GM19099 (cell line): Measurements from ENCODE around the gene TP53AIP1.

ENCODE experiments used
- POLR2A ChIP-seq: IDR thresholded peaks from 3 replicates; pipeline ENCODE4 v1.6.1; 2011; ENCODE audit warnings: low read depth; ENCODE audit not compliant: insufficient read length; ENCODE audit errors: extremely low read depth

TP53AIP1 gene

DNA sequence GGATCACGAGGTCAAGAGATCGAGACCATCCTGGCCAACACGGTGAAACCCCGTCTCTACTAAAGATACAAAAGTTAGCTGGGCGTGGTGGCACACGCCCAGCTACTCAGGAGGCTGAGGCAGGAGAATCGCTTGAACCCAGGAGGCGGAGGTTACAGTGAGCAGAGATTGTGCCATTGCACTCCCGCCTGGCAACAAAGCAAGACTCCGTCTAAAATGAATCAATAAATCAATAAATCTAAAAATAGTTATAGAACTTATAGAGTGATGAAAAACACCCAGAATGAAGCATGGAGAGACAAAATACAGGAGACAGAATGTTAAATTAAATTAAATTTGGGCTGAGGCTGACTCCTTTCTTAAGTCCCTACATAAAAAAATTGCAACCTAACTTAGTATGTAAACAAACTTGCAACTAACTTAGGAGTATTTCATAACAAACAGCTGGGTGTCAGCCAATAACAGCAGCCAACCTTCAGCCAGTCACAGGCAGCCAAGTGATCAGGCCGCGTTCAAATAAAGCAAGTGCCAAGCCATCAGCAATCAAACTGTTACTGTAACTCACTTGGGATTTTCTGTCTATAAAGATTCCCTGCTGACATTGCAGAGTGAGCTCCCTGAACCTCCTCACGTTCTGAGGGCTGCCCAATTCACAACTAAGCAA is 7.3 kb upstream of the TP53AIP1 start:
- TF ChIP-seq POLR2A: no peak

GRCh38 chr11:128948583-128948982 is 5.9 kb upstream of the TP53AIP1 start:
- no peak for TF ChIP-seq POLR2A

DNA sequence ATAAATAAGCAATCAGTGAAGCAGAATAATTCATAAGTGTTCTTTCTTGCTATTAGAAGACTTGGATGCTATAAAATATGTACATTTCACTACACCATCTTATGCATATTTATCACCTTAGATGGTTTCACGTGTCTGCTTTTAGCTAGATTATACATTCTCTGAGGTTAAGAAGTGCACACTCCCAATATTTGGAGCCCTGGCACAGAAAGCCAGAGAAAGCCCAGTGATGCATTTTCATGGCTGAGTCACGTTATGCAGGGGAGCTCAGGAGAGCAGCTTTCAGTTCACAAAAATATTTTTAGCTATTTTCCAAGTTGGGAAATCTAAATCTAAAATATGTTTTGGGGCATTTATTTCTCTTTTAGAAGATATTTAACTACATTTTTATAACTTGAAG is 5.1 kb upstream of the TP53AIP1 start:
- TF ChIP-seq POLR2A: no peak

DNA sequence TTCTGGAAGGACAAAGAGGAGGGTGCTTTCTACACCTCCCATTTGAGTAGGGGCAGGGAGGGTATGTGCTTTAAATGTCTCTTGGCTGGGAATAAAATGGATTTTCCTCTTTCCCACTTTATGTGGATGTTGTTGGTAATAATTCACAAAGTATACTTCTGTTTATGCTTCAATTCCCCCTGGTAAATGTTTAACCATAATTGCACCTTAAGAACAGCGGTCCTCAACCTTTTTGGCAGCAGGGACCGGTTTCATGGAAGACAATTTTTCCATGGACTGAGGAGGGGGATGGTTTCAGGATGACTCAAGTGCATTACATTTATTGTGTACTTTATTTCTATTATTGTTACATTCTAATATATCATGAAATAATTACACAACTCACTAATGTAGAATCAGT is 4.0 kb upstream of the TP53AIP1 start:
- TF ChIP-seq POLR2A: no peak

DNA sequence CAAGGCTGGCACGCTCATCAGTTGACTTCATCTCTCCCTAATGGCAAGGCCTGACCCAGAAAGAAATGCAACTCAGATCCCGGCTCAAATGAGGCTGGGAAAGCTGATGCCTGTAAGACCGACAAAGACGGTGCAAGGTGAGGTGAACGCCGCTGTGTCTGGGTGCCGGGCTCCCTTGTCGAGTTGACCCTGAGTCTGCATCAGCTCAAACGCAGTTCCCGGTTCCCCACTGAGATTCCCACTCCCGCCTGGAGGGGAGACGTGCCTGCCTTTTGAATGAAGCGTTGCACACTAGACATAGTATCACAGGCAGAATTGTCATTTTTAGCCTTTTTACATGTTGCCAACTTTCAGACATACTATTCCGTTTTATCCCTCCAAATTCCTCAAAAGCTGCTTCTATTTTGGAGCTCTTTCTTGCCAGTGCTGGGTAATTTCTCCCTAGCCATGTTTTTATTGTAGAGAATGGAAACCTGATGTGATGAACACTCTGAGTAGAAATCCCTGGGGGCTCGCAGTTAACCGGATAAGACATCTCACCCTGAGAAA is 831 bp upstream of the TP53AIP1 start:
- TF ChIP-seq POLR2A: no peak

- no peak for TF ChIP-seq POLR2A
Observed at GRCh38 chr11:128942272-128942612, 429 bp downstream of the TP53AIP1 start.

- TF ChIP-seq POLR2A: no peak
Observed at GRCh38 chr11:128941573-128942271, 949 bp downstream of the TP53AIP1 start.

- TF ChIP-seq POLR2A: no peak
Observed at GRCh38 chr11:128941110-128941509, 1.6 kb downstream of the TP53AIP1 start.

DNA sequence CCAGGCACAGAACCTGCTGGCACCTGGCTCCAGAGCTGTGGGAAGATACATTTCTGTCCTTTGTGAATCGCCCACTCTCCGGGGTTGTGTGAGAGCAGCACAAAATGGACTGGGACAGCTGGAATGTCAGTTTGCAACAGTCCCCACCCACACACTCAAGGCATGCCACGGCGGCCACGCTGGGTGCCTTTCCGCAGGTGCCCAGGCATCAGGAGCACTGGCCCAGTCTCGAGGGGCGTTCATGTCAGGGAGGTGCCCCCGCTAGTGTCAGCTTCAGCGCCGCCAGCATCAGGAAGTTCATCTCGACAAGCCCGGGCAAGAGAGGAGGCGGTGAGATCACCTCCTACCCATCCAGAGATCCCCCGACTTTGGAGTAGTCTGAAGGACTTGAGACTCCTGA is 2.1 kb downstream of the TP53AIP1 start:
- no peak for TF ChIP-seq POLR2A

DNA sequence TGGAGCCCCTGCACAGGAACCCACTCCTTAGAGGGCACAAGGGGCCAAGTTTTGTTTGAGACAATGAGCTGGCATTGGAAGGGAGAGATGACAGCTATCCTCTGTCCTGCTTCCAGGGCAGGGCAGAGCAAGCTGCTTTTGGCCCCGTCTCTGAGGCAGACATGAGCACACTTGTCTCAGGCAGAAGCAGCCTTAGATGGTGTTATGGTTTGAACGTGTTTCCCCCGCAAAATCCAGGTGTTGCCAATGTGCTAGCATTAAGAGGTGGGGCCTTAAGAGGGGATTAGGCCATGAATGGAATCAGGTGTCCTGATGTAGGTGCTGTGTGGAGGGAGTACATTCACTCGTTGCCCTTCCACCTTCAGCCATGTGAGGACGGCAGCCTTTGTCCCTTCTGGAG is 2.5 kb downstream of the TP53AIP1 start:
- no peak for TF ChIP-seq POLR2A

- no peak for TF ChIP-seq POLR2A
Observed at GRCh38 chr11:128939591-128939990, 3.1 kb downstream of the TP53AIP1 start.

DNA sequence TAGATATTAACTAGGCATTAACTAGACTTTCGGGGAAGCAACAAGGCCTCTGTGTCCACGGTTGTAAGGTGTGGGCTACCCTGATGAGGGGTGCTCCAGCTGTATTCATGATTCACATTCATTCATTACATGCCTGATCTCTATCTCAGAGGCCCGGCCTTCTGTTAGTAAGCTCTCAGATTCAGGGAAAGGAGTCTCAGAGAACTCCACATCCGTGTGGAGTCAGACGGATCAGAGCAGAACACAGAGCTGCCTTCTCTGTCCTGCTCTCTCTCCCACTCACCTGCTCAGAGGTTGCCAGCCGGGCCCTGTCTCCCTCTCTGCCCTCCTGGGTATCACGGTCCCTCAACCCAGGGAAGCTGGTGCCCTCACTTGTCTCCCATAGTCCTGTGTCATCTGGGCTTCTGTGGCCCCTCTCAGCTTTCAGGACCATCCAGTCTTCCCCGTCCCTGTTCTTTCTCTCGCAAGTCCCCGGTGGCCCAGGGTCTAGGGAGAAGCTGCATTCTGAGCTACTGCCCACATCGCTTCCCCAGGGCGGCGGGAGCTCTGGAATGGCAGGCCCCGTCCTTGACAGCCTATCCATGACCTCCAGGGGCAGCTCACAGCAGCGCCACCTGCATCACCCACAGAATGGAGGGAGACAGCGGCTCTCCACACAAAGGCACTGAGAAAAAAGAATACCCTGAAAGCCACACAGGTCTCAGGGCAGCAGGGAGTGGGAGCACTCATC is 4.3 kb downstream of the TP53AIP1 start:
- TF ChIP-seq POLR2A: no peak

- TF ChIP-seq POLR2A: no peak
Observed at GRCh38 chr11:128937480-128937879, 5.2 kb downstream of the TP53AIP1 start.

DNA sequence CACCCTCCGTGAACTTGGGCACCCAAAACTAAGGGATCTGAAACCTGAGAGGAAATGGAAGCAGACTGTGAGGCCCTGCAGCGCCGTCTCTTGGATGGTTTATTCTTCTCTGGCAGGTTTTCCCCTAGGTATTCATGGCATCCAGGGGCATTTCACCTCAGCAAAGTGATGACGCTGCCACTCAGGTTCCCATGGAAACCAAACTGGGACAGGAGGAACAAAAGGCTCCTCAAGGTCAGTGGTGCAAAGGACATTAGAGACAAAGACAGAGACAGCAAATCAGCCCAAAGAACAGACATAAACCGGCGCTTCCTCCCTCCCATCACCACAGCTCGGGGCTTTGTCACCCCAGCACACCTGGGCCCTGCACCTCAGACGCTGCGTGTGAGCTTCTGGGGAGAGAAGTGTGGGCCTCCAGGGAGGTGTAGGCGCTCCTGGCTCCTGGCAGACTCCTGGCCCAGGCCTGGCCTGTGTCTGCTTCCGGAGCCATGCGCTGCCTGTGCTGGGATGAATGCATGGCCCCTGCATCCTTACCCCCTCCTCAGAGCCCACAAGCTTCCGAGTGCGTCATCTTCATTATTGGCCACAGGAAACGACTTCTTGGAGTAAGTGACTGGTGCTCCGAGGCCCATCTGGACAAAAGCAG is 5.9 kb downstream of the TP53AIP1 start:
- TF ChIP-seq POLR2A: no peak

DNA sequence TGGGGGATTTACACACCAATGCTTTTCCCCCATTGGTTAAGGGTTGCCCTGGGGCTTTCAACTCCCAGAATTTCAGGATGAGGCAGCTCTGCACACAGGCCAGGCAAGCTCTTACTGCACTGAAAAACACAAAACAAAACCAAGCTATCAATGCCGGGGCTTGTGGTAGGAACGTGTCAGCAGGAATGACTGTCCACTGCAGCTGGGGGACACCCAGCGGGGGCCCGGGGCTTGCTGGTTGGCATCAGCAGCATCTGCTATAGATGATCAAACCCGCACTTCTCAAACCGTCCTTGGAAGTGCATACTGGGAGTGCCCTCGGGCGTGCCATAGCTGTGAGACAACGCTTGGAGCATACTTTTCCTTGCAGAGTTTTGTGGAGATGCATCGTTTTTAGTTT is 7.7 kb downstream of the TP53AIP1 start:
- no peak for TF ChIP-seq POLR2A
